ENCODE measurements around the gene IL9.

DNA sequence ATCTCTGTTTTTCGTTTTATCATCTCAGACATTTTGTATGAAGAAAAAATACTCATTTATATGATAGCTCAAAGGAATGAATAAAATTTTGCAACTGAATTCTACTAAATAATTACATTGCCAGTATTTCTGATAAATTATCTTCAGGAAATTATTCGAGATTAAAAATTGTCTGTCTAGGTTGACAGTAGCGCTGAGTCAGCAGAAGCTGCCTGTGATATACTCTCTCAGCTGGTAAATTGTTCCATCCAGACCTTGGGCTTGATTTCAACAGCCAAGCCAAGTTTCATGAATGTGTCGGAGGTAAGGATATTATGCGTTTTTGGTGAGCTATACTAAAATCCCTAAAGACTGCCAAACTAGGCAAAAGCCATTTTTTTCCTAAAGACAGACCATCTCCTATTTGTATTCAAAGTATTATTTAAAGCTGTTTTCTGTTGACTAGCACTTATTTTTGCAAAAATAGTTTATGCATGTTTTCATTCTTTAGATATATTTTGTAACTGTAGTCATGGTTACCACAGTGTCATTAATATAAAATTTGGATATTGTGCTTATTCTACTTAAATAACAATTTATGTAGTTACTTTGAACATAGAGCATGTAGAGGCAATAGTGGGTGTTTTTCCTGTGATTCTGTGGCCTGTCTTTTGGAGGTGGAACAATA, 41.7 kb upstream of the IL9 start:
- TF ChIP-seq POLR2AphosphoS5 (IDR thresholded peaks at IDR 0.05; ENCODE audit: borderline replicate concordance, low read depth, low read length) (no peak), EZH2 (IDR thresholded peaks at IDR 0.05) (no peak), FOXP2 (optimal IDR thresholded peaks at IDR 0.05; ENCODE audit: control extremely low read depth, extremely low read length, insufficient read depth) (no peak)
